IMR-90 (cell line): ENCODE results near the gene THADA.

Experiments
- CEBPB ChIP-seq: IDR thresholded peaks from 2 replicates; pipeline ENCODE4 v1.6.1; 2012; ENCODE audit warnings: low read depth, low read length, improper control_type of control experiment
- MAFK ChIP-seq: IDR thresholded peaks from 2 replicates; pipeline ENCODE4 v1.6.1; 2012; ENCODE audit warnings: low read depth, low read length, improper control_type of control experiment
- POLR2A ChIP-seq: IDR thresholded peaks from 2 replicates; pipeline ENCODE4 v1.6.1; 2012; ENCODE audit warnings: mild to moderate bottlenecking, low read depth, low read length
- RCOR1 ChIP-seq: IDR thresholded peaks from 2 replicates; pipeline ENCODE4 v1.6.1; 2012; ENCODE audit warnings: mild to moderate bottlenecking, low read length, improper control_type of control experiment; ENCODE audit not compliant: insufficient replicate concordance
- TF ChIP-seq, protein P1 (sequence below): conservative IDR thresholded peaks from 2 replicates; pipeline ENCODE4 v1.5.1; 2012; ENCODE audit warnings: mild to moderate bottlenecking, low read depth, low read length, improper control_type of control experiment

- TF ChIP-seq, protein P1, sequence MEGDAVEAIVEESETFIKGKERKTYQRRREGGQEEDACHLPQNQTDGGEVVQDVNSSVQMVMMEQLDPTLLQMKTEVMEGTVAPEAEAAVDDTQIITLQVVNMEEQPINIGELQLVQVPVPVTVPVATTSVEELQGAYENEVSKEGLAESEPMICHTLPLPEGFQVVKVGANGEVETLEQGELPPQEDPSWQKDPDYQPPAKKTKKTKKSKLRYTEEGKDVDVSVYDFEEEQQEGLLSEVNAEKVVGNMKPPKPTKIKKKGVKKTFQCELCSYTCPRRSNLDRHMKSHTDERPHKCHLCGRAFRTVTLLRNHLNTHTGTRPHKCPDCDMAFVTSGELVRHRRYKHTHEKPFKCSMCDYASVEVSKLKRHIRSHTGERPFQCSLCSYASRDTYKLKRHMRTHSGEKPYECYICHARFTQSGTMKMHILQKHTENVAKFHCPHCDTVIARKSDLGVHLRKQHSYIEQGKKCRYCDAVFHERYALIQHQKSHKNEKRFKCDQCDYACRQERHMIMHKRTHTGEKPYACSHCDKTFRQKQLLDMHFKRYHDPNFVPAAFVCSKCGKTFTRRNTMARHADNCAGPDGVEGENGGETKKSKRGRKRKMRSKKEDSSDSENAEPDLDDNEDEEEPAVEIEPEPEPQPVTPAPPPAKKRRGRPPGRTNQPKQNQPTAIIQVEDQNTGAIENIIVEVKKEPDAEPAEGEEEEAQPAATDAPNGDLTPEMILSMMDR, result no peak
- no peak for TF ChIP-seq MAFK
- TF ChIP-seq POLR2A, result no peak
- TF ChIP-seq RCOR1, result no peak
- TF ChIP-seq CEBPB, result no peak
These were observed 409.5 kb downstream of the THADA start for GRCh38 chr2:43186321-43186678.
